Stimulated activated CD4-positive, alpha-beta T cell treated with anti-CD3 and anti-CD28 coated beads, Interleukin-1b, Interleukin-23, amount 100 ng/mL, for 24 hours (primary cell): ENCODE results near the gene GPA33.
A peak's percentile ranks its signal among the peaks of the same experiment; 100 is the strongest.
"Not testable (repeated sequence)": the region's sequence is repeated elsewhere in the genome, so short reads cannot be mapped to it uniquely, and the experiment has no call there.

Experiments
- DNase-seq, 4 experiments: peaks; one replicate each; pipeline ENCODE4 v3.0.0-alpha.2; 2020; ENCODE audit warnings: low read depth in 4 of 4, low spot score in 1 of 4

The GPA33 gene

GRCh38 chr1:167059045-167059808 lies 30.9 kb downstream of the GPA33 start:
- DNase-seq, result peak; percentile 52 to 65 (median 62)

GRCh38 chr1:167057241-167057688 lies 32.9 kb downstream of the GPA33 start:
- DNase-seq, result no peak

- no peak for DNase-seq
These were observed 33.5 kb downstream of the GPA33 start for GRCh38 chr1:167056529-167057231.

- no peak for DNase-seq
These were observed 35.1 kb downstream of the GPA33 start for GRCh38 chr1:167054946-167055630.

- no peak for DNase-seq
These were observed 35.6 kb downstream of the GPA33 start for GRCh38 chr1:167054531-167054930.

- DNase-seq, result no peak
These were observed 37.8 kb downstream of the GPA33 start for GRCh38 chr1:167052389-167052788.

GRCh38 chr1:167051907-167052306 lies 38.3 kb downstream of the GPA33 start:
- DNase-seq, result no peak

- peak in 2 of 4 experiments; percentile 41 to 69 for DNase-seq
These were observed 46.3 kb downstream of the GPA33 start for GRCh38 chr1:167043752-167044488.

- DNase-seq, result no peak
These were observed 56.5 kb downstream of the GPA33 start for GRCh38 chr1:167033646-167034045.

- not testable (repeated sequence) for DNase-seq
These were observed 60.6 kb downstream of the GPA33 start for GRCh38 chr1:167029553-167029952.

- DNase-seq, result no peak
These were observed 67.8 kb downstream of the GPA33 start for GRCh38 chr1:167022384-167022783.

GRCh38 chr1:167016100-167016750 lies 74.0 kb downstream of the GPA33 start:
- no peak for DNase-seq

- no peak for DNase-seq
These were observed 76.9 kb downstream of the GPA33 start for GRCh38 chr1:167013108-167013929.

- DNase-seq, result no peak
These were observed 77.6 kb downstream of the GPA33 start for GRCh38 chr1:167012570-167012969.

- no peak for DNase-seq
These were observed 78.5 kb downstream of the GPA33 start for GRCh38 chr1:167011560-167012191.

- DNase-seq, result no peak
These were observed 86.5 kb downstream of the GPA33 start for GRCh38 chr1:167003711-167004110.
